GM18517 (cell line): ENCODE data around the gene EIF2A.

Experiments used
- ATAC-seq: cut with Tn5 transposase; IDR thresholded peaks from one replicate; pipeline ENCODE4 v1.9.1; 2021; ENCODE audit warnings: mild to moderate bottlenecking, moderate library complexity; ENCODE audit not compliant: unreplicated experiment

EIF2A gene

DNA sequence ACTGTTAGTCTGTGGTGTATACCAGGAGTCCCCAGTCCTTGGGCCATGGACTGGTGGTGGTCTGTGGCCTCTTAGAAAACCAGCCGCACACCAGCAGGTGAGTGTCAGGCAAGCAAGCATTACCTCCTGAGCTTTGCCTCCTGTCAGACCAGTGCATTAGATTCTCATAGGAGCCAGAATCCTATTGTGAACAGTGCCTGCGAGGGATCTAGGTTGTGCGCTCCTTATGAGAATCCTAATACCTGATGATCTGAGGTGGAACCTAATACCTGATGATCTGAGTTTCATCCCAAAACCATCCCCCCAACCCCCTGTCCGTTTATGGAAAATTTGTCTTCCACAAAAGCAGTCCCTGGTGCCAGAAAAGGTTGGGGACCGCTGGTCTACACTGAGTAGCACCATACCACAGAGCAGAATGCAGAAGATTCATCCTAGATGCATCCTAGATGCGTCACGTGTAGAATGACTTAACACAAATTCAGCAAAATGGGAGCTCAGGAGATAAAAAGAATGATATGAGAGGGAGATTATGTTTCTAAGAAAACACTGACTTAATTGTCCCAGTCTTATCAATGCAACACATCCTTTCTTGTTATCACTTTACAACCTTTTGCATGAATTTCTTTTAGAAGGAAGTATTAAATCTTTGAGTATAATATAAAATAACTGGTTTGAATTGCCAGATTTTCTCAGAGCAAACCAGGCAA lies 85.1 kb downstream of the EIF2A start:
- ATAC-seq: no peak

DNA sequence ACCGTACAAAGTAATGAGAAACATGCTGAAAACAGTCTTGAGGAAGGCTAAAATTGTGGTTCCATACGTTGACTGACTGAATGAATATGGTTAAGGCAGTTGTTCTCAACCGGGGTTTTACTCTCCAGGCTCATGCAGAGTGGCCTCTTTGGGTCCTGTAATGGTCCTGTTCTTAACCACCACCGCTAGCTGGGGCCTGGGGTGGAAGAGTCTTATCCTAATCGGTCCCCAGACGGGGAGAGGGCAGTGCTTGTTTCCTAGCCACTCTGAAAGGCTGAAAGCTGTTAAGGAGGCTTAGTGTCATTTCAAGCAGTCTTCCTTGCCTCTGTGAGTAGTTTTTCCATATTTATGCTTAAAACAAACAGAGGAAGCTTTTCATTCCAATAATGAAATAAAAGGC lies 88.5 kb downstream of the EIF2A start:
- no peak for ATAC-seq

DNA sequence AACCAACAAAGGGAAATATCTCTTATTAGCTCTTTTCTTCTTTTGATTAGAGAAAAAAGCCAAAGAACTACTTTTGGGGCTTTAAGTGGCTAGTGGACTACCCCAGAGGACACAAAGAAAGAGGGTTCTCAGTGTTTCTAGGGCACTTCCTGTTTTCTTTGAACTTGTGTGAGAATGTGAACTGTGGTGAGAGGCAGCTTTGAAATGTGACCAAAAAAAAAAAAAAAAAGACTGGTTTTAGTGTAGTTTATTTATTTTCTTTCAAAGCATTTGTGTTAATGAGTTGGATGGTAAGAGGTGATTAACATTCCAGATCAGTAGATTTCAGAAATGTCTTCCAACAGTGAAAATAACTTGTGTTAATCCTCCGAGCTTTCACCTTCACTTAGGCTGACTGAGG lies 88.9 kb downstream of the EIF2A start:
- peak; percentile 47 for ATAC-seq
